Hepatocyte (in vitro differentiated cells): Measurements from ENCODE around the gene HIP1R.

ENCODE experiments used
- EZH2 ChIP-seq: fragments of 200-600 bp; sonication (generic); IDR thresholded peaks from 2 replicates; pipeline ENCODE4 v1.6.1; 2016; ENCODE audit warnings: antibody characterized with exemption, mild to moderate bottlenecking, borderline replicate concordance
- EZH2phosphoT487 ChIP-seq: fragments of 200-600 bp; sonication (generic); IDR thresholded peaks from one replicate; pipeline ENCODE4 v1.6.1; 2018; ENCODE audit warnings: antibody characterized with exemption, mild to moderate bottlenecking, low read depth, moderate library complexity; ENCODE audit not compliant: unreplicated experiment, severe bottlenecking
- TF ChIP-seq, protein P1 (sequence below): fragments of 200-600 bp; sonication (generic); IDR thresholded peaks from 2 replicates; pipeline ENCODE4 v1.5.1; 2016; ENCODE audit warnings: antibody characterized with exemption, mild to moderate bottlenecking; ENCODE audit not compliant: poor library complexity

DNA sequence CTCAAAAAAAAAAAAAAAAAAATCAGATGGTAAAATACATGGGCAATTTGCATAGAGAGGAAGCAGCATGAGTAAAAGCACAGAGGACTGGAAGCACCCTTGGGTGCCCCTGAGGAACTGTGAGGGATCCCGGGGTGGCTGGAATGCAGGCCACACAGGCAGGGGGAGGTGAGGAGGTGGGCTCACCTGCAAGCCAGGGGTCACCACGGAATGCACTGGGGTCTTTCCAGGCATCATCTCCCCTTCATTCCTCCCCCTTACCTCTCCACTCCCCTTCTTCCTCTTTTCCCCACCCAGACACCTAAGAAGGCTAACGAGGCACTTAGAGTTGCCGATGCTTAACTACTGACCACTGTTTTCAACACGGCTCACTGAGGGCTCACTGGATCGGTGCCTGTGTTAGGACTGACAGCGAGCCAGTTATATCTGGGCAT is 14.4 kb upstream of the HIP1R start:
- TF ChIP-seq, protein P1, sequence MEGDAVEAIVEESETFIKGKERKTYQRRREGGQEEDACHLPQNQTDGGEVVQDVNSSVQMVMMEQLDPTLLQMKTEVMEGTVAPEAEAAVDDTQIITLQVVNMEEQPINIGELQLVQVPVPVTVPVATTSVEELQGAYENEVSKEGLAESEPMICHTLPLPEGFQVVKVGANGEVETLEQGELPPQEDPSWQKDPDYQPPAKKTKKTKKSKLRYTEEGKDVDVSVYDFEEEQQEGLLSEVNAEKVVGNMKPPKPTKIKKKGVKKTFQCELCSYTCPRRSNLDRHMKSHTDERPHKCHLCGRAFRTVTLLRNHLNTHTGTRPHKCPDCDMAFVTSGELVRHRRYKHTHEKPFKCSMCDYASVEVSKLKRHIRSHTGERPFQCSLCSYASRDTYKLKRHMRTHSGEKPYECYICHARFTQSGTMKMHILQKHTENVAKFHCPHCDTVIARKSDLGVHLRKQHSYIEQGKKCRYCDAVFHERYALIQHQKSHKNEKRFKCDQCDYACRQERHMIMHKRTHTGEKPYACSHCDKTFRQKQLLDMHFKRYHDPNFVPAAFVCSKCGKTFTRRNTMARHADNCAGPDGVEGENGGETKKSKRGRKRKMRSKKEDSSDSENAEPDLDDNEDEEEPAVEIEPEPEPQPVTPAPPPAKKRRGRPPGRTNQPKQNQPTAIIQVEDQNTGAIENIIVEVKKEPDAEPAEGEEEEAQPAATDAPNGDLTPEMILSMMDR: no peak
- no peak for TF ChIP-seq EZH2
- no peak for TF ChIP-seq EZH2phosphoT487
